ENCODE measurements around the gene ICA1.
"Not testable (repeated sequence)": the region's sequence is repeated elsewhere in the genome, so short reads cannot be mapped to it uniquely, and the experiment has no call there.

GRCh38 chr7:8063300-8063699, 198.7 kb downstream of the ICA1 start:
- TF ChIP-seq CTCF (IDR thresholded peaks at IDR 0.05; ENCODE audit: low read depth, low read length, missing input control); HNF4A (conservative IDR thresholded peaks at IDR 0.05); YY1 (IDR thresholded peaks at IDR 0.05); REST (IDR thresholded peaks at IDR 0.05); ATF3 (IDR thresholded peaks at IDR 0.05); SP1 (IDR thresholded peaks at IDR 0.05); MAX (IDR thresholded peaks at IDR 0.05); NR2F2 (IDR thresholded peaks at IDR 0.05); RXRA (IDR thresholded peaks at IDR 0.05); JUND (IDR thresholded peaks at IDR 0.05); EGR1 (IDR thresholded peaks at IDR 0.05; ENCODE audit: low read depth in 2 of 2): not testable (repeated sequence)
